ENCODE measurements around the gene SLC25A42.

The SLC25A42 gene

DNA sequence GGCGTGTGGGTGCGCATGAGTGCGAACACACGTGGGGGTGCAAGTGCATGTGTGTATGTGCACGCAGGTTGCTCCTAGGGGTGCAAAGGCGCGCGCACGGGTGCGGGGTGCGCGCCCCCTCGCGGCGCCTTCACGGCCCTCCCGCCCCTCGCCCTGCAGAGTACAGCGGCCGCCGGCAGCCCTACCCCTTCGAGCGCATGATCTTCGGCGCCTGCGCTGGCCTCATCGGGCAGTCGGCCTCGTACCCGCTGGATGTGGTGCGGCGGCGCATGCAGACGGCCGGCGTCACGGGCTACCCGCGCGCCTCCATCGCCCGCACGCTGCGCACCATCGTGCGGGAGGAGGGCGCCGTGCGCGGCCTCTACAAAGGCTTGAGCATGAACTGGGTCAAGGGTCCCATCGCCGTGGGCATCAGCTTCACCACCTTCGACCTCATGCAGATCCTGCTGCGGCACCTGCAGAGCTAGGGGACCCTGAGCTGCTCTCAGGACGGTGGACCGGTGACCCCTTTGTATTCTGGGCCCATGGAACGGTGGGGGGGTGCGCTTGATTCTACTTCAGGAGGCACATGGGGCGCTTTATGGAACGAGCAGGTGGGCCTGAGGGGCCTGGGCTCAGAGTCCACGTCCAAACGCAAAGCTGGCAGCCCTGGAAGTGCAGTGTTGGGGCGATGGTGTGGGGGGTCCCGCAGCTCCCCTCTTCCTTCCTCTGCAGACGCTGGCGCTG, 46.8 kb downstream of the SLC25A42 start:
- Histone ChIP-seq H3K27ac (no peak overlapping the region), H3K9me3 (no peaks in the 10 kb centered on the region), H3K27me3 (no peaks in the 10 kb centered on the region), H3K36me3 (peaks cover 0 to 12% (median 8%) of the 10 kb centered on the region in 3 donors), H3K4me1 (peaks cover 0 to 18% (median 8%) of the 10 kb centered on the region in 4 donors), H3K4me3 (no peak overlapping the region)
- TF ChIP-seq, protein P1, sequence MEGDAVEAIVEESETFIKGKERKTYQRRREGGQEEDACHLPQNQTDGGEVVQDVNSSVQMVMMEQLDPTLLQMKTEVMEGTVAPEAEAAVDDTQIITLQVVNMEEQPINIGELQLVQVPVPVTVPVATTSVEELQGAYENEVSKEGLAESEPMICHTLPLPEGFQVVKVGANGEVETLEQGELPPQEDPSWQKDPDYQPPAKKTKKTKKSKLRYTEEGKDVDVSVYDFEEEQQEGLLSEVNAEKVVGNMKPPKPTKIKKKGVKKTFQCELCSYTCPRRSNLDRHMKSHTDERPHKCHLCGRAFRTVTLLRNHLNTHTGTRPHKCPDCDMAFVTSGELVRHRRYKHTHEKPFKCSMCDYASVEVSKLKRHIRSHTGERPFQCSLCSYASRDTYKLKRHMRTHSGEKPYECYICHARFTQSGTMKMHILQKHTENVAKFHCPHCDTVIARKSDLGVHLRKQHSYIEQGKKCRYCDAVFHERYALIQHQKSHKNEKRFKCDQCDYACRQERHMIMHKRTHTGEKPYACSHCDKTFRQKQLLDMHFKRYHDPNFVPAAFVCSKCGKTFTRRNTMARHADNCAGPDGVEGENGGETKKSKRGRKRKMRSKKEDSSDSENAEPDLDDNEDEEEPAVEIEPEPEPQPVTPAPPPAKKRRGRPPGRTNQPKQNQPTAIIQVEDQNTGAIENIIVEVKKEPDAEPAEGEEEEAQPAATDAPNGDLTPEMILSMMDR (IDR thresholded peaks at IDR 0.05) = no peak
- intact Hi-C loops (cut with DNase I; ENCODE audit: low total_unique reads) = no loop called here
- no peak for DNase-seq

DNA sequence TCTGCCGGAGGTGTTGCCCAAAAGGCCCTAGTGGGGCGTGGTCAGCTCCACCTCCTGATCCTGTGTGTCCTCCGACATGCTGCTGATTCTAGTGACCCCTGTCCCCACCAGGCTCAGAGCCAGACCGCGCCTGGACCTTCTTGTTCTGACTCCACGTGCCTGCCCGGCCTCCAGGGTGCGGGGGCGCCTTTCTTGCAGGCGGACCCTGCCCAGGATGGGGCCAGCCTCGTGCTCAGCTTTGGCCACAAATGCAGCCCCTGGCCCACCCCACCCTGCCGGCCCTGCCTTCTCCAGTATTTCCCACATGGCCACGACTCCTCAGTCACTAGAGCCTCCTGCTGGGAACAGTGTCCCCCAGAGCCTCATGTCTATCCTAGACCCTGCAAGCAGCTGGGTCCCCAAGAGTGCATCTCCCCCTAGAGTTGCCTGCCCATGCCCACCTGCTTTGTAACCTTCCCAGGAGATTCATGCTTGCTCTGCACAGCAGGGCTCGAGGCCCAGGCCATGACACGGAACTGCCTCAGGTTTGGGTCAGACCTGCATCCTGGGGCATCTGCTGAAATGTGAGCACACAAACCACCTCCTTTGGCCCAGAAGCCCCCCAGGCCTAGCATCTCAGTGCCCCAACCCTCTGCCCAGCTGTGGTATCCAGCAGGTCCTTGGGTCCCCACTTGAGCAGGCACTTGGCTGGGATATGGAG, 47.5 kb downstream of the SLC25A42 start:
- intact Hi-C loops (cut with DNase I; ENCODE audit: low total_unique reads) = no loop called here
- no peak overlapping the region for H3K27ac ChIP-seq

DNA sequence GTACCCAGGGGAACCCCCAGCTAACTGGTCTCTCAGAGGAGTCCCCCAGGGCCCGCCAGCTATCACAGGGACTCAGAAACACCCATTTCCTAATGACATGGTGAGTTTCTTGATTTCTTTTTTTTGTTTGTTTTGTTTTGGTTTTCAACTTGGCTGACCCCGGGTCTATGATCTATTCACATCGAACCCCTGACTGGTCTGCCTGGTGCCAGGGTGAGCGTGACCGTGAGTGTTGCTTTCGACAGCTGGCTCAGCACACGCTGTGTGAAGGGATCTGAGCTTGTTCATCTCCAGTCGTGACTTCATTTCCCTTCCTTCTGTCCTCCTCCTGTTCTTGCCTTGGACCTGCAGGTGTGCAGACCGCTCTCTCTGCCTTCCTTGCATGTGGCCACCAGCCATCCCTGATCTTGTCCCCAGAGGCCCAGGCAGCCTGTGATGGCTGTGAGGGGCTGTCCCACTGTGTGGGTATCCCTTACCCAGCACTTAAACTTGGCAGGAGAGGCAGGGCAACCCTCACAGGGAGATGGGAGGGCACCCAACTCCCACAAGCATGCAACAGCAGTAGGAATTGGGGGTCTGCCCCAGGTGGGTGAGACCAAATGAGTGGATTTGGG, 48.3 kb downstream of the SLC25A42 start:
- TF ChIP-seq, protein P1 (IDR thresholded peaks at IDR 0.05) = no peak
- H3K27me3 ChIP-seq = no peaks in the 10 kb centered on the region
- no peak for DNase-seq
- peaks cover 0 to 12% (median 8%) of the 10 kb centered on the region in 3 donors for H3K36me3 ChIP-seq
- no peaks in the 10 kb centered on the region for H3K9me3 ChIP-seq
- H3K4me1 ChIP-seq = peaks cover 0 to 18% (median 8%) of the 10 kb centered on the region in 4 donors
- H3K27ac ChIP-seq = no peak overlapping the region
- no peak overlapping the region for H3K4me3 ChIP-seq
- intact Hi-C loops (cut with DNase I; ENCODE audit: low total_unique reads) = no loop called here

More for the DNA sequence above, 47.5 kb downstream of the SLC25A42 start:
- peaks cover 0 to 18% (median 8%) of the 10 kb centered on the region in 4 donors for H3K4me1 ChIP-seq
- no peak overlapping the region for H3K4me3 ChIP-seq
- peaks cover 0 to 12% (median 8%) of the 10 kb centered on the region in 3 donors for H3K36me3 ChIP-seq
- TF ChIP-seq, protein P1 (IDR thresholded peaks at IDR 0.05) = no peak
- no peaks in the 10 kb centered on the region for H3K27me3 ChIP-seq
- no peaks in the 10 kb centered on the region for H3K9me3 ChIP-seq
- no peak for DNase-seq

DNA sequence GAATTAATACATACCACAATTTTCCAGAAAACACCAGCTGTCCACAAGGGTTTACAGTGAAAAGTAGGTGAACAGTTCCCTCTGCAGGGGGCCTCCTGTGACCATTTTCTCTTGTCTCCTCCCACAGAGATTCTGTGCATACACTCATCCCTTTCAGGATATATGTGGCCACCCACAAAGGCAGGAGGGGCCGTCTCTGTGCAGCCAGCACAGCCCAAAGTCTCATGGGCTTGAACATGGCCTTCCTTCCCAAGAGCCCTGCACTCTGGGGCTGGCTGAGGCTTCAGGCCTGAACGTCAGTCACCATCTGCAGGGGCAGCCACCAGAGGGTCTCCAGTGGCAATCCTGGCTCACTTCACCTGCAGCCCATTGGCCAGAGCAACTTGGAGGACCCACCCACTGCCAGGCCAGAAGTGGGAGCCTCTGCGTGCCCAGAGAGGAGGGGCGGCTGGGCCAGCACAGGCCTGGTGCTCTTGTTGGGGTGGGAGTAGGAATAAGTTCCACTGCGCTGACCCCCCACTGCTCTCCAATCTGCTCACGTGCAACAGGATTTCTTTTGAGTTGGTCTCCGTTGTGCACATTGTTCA, 49.3 kb downstream of the SLC25A42 start:
- Histone ChIP-seq H3K27me3 (no peaks in the 10 kb centered on the region), H3K4me1 (peaks cover 0 to 18% (median 8%) of the 10 kb centered on the region in 4 donors), H3K27ac (no peak overlapping the region), H3K9me3 (no peaks in the 10 kb centered on the region), H3K4me3 (no peak overlapping the region), H3K36me3 (peaks cover 0 to 6% (median 0%) of the 10 kb centered on the region in 3 donors)
- DNase-seq = no peak
- intact Hi-C loops (cut with DNase I; ENCODE audit: low total_unique reads) = no loop called here
- TF ChIP-seq, protein P1 (IDR thresholded peaks at IDR 0.05) = no peak

DNA sequence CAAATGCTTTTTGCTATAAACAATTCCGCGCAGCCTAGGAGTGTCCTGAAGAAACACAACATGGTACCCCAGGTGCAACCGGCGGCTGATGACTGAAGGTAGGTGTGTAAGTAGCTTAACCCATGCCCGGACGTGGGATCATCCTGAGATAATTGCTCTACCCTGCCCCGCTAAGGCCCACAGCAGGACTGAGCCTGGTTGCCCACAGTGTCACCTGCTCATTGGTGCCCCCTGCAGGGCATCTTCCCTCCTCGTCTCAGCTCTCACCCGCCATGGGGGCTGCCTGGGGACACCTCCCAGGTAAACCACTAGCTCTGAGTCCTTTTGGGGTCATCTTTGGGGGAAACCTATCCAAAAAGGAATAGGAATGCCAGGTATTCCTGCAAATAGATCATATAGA, 52.2 kb downstream of the SLC25A42 start:
- Histone ChIP-seq H3K4me1 (no peaks in the 10 kb centered on the region), H3K27ac (no peak overlapping the region), H3K4me3 (no peak overlapping the region), H3K36me3 (peaks cover 12 to 27% (median 17%) of the 10 kb centered on the region in 3 donors), H3K9me3 (no peaks in the 10 kb centered on the region), H3K27me3 (no peaks in the 10 kb centered on the region)
- intact Hi-C loops (cut with DNase I; ENCODE audit: low total_unique reads) = loop anchor here (5.0 kb wide), 1 partner anchor 64 kb away; no protein-coding TSS in a partner anchor
- no peak for DNase-seq
- TF ChIP-seq, protein P1 (IDR thresholded peaks at IDR 0.05) = peak; percentile 25 to 31
